Tibial nerve (tissue), 4 donors: ENCODE results near the gene DDX39B.

Source experiments
- EP300 ChIP-seq, 2 donors: sonication (generic); formaldehyde crosslinking; IDR thresholded peaks; one replicate each; pipeline ENCODE4 v1.6.1; 2017; ENCODE audit warnings: antibody characterized with exemption in 2 of 2, mild to moderate bottlenecking in 1 of 2
- TF ChIP-seq, protein P1 (sequence below), 5 experiments: fragments of 200-600 bp in 3 of 5; fragments of 450-650 bp in 2 of 5; sonication (generic) in 3 of 5; IDR thresholded peaks; one replicate each; pipeline ENCODE4 v1.5.1; 2016 to 2019; ENCODE audit warnings: antibody characterized with exemption in 5 of 5, mild to moderate bottlenecking in 3 of 5, moderate library complexity in 2 of 5

DNA sequence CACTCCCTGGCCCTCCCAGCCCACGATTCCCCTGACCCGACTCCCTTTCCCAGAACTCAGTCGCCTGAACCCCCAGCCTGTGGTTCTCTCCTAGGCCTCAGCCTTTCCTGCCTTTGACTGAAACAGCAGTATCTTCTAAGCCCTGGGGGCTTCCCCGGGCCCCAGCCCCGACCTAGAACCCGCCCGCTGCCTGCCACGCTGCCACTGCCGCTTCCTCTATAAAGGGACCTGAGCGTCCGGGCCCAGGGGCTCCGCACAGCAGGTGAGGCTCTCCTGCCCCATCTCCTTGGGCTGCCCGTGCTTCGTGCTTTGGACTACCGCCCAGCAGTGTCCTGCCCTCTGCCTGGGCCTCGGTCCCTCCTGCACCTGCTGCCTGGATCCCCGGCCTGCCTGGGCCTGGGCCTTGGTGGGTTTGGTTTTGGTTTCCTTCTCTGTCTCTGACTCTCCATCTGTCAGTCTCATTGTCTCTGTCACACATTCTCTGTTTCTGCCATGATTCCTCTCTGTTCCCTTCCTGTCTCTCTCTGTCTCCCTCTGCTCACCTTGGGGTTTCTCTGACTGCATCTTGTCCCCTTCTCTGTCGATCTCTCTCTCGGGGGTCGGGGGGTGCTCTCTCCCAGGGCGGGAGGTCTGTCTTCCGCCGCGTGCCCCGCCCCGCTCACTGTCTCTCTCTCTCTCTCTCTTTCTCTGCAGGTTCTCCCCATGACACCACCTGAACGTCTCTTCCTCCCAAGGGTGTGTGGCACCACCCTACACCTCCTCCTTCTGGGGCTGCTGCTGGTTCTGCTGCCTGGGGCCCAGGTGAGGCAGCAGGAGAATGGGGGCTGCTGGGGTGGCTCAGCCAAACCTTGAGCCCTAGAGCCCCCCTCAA is 30.5 kb upstream of the DDX39B start, which contains the start of gene LTA:
- no peak for TF ChIP-seq EP300 (IDR thresholded peaks at IDR 0.05)
- TF ChIP-seq, protein P1, sequence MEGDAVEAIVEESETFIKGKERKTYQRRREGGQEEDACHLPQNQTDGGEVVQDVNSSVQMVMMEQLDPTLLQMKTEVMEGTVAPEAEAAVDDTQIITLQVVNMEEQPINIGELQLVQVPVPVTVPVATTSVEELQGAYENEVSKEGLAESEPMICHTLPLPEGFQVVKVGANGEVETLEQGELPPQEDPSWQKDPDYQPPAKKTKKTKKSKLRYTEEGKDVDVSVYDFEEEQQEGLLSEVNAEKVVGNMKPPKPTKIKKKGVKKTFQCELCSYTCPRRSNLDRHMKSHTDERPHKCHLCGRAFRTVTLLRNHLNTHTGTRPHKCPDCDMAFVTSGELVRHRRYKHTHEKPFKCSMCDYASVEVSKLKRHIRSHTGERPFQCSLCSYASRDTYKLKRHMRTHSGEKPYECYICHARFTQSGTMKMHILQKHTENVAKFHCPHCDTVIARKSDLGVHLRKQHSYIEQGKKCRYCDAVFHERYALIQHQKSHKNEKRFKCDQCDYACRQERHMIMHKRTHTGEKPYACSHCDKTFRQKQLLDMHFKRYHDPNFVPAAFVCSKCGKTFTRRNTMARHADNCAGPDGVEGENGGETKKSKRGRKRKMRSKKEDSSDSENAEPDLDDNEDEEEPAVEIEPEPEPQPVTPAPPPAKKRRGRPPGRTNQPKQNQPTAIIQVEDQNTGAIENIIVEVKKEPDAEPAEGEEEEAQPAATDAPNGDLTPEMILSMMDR (IDR thresholded peaks at IDR 0.05), result no peak
